Gastrocnemius medialis (tissue), 4 donors: ENCODE measurements around the gene PKN1.
A peak's percentile ranks its signal among the peaks of the same experiment; 100 is the strongest.

ENCODE experiments used
- POLR2A ChIP-seq, 2 donors: fragments of 450-650 bp; IDR thresholded peaks; one replicate each; pipeline ENCODE4 v1.6.1; 2017; ENCODE audit warnings: antibody characterized with exemption in 2 of 2, mild to moderate bottlenecking in 2 of 2, moderate library complexity in 2 of 2
- TF ChIP-seq, protein P1 (sequence below), 5 experiments: fragments of 450-650 bp in 3 of 5; fragments of 200-600 bp in 2 of 5; sonication (generic) in 2 of 5; IDR thresholded peaks in 4 of 5; conservative IDR thresholded peaks in 1 of 5; 1 replicate in 4 of 5; 2 replicates in 1 of 5; pipeline ENCODE4 v1.5.1; 2016 to 2019; ENCODE audit warnings: antibody characterized with exemption in 5 of 5, mild to moderate bottlenecking in 3 of 5, moderate library complexity in 3 of 5

DNA sequence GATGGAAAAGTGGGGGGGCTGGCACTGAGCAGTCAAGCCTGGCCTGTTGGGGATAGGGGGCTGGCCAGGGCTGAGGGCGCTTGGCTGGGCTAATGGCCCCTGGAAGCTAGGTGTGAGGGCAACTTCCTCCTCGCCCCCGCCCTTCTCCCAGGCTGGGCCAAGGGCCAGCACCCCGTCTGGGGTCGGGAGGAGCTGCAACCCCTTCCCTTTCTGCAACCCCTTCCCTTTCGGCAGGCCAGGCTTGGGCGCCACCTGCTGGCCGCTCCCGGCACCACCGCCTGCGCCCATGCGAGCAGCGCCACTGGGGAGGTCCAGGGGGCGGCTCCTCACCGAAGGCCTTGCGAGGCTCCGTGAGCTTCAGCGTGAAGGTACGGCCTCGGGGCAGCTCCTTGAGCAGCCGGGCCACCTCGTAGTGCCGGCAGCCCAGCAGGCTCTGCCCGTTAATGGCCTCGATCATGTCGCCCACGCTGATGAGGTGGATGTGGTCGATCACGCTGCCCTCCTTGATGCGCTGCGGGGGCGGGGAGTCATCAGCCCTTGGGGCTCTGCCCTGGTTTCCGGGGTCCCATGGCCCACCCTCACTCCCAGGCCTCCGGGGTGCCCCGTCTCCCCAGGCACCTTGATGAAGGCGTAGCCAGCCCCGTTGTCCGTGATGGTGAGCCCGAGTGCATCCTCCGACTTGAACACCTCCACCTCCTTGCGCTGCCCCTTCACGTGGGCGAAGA, 47.0 kb downstream of the PKN1 start:
- TF ChIP-seq, protein P1, sequence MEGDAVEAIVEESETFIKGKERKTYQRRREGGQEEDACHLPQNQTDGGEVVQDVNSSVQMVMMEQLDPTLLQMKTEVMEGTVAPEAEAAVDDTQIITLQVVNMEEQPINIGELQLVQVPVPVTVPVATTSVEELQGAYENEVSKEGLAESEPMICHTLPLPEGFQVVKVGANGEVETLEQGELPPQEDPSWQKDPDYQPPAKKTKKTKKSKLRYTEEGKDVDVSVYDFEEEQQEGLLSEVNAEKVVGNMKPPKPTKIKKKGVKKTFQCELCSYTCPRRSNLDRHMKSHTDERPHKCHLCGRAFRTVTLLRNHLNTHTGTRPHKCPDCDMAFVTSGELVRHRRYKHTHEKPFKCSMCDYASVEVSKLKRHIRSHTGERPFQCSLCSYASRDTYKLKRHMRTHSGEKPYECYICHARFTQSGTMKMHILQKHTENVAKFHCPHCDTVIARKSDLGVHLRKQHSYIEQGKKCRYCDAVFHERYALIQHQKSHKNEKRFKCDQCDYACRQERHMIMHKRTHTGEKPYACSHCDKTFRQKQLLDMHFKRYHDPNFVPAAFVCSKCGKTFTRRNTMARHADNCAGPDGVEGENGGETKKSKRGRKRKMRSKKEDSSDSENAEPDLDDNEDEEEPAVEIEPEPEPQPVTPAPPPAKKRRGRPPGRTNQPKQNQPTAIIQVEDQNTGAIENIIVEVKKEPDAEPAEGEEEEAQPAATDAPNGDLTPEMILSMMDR (IDR thresholded peaks at IDR 0.05 in 4 of 5, conservative IDR thresholded peaks at IDR 0.05 in 1 of 5), result peak in 4 of 5 experiments; percentile 51 to 76 (median 66)
- no peak for TF ChIP-seq POLR2A (IDR thresholded peaks at IDR 0.05)
